GM12864 (cell line): ENCODE results near the gene TMEM106C.

Experiments used
- DNase-seq: peaks from one replicate; pipeline ENCODE4 v3.0.0-alpha.2; 2011; ENCODE audit warnings: low read depth
- H3K4me3 ChIP-seq: 2 replicates; pipeline ENCODE4 v1.5.1; 2011; ENCODE audit warnings: mild to moderate bottlenecking, low read depth, low read length, control low read depth
- TF ChIP-seq, protein P1 (sequence below): IDR thresholded peaks from 2 replicates; pipeline ENCODE4 v1.5.1; 2011; ENCODE audit warnings: low read depth, mild to moderate bottlenecking, moderate library complexity, low read length, control low read depth, inconsistent platforms; ENCODE audit errors: missing control alignments

Gene TMEM106C

GRCh38 chr12:47993491-47993890 is 30.1 kb downstream of the TMEM106C start:
- TF ChIP-seq, protein P1, sequence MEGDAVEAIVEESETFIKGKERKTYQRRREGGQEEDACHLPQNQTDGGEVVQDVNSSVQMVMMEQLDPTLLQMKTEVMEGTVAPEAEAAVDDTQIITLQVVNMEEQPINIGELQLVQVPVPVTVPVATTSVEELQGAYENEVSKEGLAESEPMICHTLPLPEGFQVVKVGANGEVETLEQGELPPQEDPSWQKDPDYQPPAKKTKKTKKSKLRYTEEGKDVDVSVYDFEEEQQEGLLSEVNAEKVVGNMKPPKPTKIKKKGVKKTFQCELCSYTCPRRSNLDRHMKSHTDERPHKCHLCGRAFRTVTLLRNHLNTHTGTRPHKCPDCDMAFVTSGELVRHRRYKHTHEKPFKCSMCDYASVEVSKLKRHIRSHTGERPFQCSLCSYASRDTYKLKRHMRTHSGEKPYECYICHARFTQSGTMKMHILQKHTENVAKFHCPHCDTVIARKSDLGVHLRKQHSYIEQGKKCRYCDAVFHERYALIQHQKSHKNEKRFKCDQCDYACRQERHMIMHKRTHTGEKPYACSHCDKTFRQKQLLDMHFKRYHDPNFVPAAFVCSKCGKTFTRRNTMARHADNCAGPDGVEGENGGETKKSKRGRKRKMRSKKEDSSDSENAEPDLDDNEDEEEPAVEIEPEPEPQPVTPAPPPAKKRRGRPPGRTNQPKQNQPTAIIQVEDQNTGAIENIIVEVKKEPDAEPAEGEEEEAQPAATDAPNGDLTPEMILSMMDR: no peak
- H3K4me3 ChIP-seq: no peak overlapping the region
- DNase-seq: no peak

DNA sequence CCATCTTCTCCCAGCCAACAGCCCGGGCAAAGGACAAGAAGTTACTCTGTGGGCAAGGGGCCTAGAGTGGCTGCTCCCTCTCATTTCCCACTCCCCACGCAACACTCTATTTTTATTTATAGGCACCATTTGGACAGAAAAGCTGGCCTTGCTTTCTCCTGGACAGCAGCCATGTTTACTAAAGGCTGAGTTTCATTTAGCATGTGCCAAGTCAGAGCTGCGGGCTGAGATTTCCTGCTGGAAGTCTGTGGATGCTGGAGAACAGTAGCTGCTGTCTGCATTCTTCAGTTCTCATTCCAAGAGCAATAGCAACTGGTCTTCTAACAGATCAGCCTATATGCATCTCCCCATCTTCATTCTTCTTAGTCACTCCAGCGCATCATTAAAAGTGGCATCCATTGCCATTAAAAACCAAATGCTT is 32.6 kb downstream of the TMEM106C start:
- DNase-seq: no peak
- TF ChIP-seq, protein P1: no peak
- H3K4me3 ChIP-seq: no peak overlapping the region

DNA sequence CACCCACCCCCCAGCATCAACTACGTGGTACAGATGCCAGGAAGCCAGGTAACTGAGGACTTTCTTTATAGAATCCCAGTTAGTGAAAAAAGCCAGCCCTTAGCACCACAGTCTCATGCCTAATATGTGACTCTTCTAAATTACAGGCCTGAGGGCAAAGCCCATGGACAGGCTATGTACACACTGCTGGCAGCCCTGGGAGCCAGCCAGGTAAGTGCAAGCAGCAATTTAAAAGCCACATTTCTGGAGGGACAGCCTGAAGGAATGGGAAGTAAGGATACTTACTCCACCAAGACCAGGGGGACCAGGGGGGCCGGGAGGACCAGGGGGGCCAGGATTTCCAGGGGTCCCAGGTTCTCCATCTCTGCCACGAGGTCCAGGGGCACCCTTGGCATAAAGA is 33.9 kb downstream of the TMEM106C start:
- no peak overlapping the region for H3K4me3 ChIP-seq
- TF ChIP-seq, protein P1: no peak
- no peak for DNase-seq

DNA sequence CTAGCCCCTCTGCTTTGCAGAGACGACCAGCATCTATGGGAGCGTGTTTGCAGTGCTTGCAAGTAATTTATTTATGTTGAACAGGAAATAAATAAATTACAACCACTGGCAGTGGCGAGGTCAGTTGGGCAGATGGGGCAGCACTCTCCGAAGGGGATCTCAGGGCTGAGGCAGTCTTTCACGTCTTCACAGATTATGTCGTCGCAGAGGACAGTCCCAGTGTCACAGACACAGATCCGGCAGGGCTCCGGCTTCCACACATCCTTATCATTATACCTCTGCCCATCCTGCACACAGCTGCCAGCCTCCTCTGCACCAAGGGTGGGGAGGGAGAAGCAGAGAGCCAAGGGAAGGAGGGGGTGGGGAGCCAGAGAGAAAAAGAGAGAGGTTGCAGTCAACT is 36.4 kb downstream of the TMEM106C start:
- no peak for DNase-seq
- TF ChIP-seq, protein P1: no peak
- H3K4me3 ChIP-seq: no peak overlapping the region

DNA sequence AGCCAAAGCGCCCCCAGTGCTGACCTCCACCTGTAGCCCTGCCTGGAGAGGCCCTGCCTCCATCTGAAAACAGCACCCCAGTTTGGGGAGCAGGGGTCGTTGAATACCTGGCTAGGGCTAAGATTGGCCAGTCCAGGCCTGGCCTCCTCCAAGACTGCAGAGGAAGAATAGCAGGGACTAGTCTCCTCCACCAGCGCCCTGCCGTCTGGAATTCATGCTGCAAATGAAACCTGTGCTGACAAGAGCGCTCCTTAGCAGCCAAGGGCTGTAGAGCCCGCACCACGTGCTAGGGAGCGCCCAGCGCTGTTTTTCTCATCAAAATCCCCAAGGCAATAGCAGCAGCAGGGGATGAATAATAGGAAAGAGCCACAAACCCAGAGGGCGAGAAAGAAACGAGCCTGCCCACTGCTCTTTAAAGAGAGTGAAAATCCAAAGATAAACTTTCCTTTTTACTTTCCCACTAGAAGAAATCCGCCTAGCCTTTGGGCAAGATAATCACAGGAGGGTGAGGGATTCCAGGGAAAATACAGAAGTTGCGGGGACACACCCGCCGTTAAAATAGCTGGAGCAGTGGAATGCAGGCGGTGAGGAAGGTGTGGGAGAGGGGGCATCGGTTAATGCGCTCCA is 37.6 kb downstream of the TMEM106C start:
- H3K4me3 ChIP-seq: no peak overlapping the region
- DNase-seq: no peak
- TF ChIP-seq, protein P1: no peak

DNA sequence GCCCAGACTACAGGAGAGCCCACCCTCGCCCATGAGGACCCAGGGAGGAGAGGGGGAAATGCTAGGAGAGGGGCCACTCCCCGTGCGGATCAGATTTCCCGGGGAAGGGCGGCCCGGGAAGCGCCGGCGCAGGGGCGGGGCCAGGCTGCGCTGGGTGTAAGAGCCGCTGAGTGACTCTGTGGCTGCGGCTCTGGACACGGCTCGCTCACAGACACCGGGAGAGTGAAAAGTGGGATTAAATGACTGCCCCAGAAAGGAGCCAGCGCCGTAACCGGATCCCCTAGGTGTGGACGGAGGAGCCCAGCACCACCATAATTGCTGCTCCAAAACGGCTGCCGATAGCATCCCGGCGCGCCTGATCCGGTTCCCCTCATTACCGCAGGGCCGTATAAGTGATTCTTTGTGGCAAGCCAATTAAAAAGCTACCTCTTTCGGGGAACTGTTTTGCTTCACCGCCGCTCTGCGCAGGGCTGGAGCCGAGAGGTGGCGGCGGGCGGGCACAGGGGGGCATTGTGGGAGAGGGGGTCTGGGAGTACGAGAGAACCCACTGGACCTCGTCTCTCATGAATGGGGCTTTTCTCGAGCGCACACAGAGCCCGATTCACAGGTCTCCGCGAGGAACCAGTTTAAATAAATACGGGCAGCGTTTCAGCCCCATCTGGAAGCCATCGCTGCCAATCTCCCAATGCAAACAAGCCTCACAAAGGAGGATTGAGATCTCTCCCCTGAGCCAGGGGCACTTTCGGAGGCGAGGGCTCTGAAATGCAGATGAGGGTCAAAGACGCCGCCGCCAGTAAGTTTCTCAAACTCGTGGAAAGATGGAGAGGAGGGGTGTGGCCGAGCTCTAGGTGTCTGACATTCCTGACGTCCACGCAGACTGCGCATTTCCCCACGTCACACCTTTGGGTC is 38.4 kb downstream of the TMEM106C start:
- DNase-seq: no peak
- TF ChIP-seq, protein P1: no peak
- no peak overlapping the region for H3K4me3 ChIP-seq
